MG63 (cell line): Measurements from ENCODE around the gene NRM. TPM values are rescaled to one million over a fixed set of nuclear protein-coding genes. Genes with fewer than 3 reads are reported as not detected.
"Not testable (repeated sequence)": the region's sequence is repeated elsewhere in the genome, so short reads cannot be mapped to it uniquely, and the experiment has no call there.

Experiments
- DNase-seq: peaks from one replicate; pipeline ENCODE4 v3.0.0-alpha.2; 2020
- H3K27me3 ChIP-seq: fragments of 250-450 bp; sonication (Bioruptor Pico); 2 replicates; pipeline ENCODE4 v1.5.1; 2020; ENCODE audit warnings: mild to moderate bottlenecking, moderate library complexity
- H3K36me3 ChIP-seq: fragments of 250-450 bp; sonication (Bioruptor Pico); 2 replicates; pipeline ENCODE4 v1.5.1; 2020; ENCODE audit warnings: mild to moderate bottlenecking, moderate library complexity
- H3K4me3 ChIP-seq: fragments of 250-450 bp; sonication (Bioruptor Pico); 2 replicates; pipeline ENCODE4 v1.5.1; 2020; ENCODE audit warnings: mild to moderate bottlenecking, moderate library complexity
- H3K9me3 ChIP-seq: fragments of 250-450 bp; sonication (Bioruptor Pico); 2 replicates; pipeline ENCODE4 v1.5.1; 2020; ENCODE audit warnings: mild to moderate bottlenecking, moderate library complexity
- total RNA-seq: library from RNA; depleted of rRNA; stranded (reverse); fragments of >200 nt; shearing (Covaris generic); gene quantifications from 2 replicates; pipeline ENCODE4 v1.2.3, GENCODE V29; 2014; ENCODE audit warnings: low replicate concordance

Gene NRM
- total RNA-seq, 1 experiment from 2014 or later: 3.4 TPM

- DNase-seq: peak; percentile 48
- H3K4me3 ChIP-seq: peak overlapping the region; percentile 97
- no peaks in the 10 kb centered on the region for H3K27me3 ChIP-seq
- H3K9me3 ChIP-seq: no peaks in the 10 kb centered on the region
- H3K36me3 ChIP-seq: peaks cover 55% of the 10 kb centered on the region
These were observed 31.7 kb upstream of the NRM start for GRCh38 chr6:30722280-30723112.

- H3K9me3 ChIP-seq, H3K27me3 ChIP-seq, DNase-seq: not testable (repeated sequence)
- peaks cover 53% of the 10 kb centered on the region for H3K36me3 ChIP-seq
- peak overlapping the region; percentile 97 for H3K4me3 ChIP-seq
These were observed 31.2 kb upstream of the NRM start for GRCh38 chr6:30722025-30722279.

DNA sequence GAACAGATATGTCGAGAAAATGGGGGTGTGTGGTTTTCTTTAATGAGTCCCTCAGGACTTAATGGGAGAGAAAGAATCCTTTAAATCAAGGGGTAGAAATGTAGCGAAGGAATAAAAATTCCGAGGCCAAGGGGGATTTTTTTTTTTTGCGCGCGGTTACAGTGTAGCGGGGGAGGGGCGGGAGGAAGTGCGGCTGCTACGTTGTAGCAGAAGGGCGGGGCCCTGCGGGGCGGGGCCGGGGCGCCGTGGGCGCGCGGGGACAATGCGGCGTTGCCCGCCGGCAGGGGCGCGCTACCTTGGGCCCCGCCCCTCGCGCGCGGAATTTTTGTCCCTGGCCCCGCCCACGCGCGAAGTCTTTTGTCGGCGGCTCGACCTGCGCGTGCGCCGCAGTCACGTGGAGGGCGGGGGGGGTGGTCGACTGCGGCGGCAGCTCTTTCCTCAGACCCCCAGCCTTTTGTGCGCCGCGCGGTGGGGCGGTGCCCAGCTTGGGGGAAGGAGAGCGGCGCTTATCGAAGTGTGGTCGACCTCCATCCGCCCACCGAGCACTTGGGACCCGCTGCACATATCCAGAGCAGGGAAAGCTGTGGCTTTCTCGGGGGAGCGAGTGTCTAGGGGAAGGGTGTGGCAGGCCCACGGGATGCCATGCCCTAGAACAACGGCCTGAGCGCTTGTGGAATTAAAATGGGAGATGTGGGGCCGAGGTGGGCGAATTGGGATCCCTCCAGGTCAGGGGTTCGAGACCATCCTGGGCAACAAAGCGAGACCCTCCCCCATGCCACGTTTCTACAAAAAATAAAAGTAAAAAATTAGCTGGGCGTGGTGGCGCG, 30.6 kb upstream of the NRM start:
- Histone ChIP-seq H3K9me3 (no peaks in the 10 kb centered on the region), H3K36me3 (peaks cover 53% of the 10 kb centered on the region), H3K4me3 (peak overlapping the region; percentile 97), H3K27me3 (no peaks in the 10 kb centered on the region)
- peak; percentile 83 for DNase-seq

- H3K9me3 ChIP-seq: no peaks in the 10 kb centered on the region
- H3K4me3 ChIP-seq: peak overlapping the region; percentile 97
- H3K36me3 ChIP-seq: peaks cover 51% of the 10 kb centered on the region
- no peaks in the 10 kb centered on the region for H3K27me3 ChIP-seq
- DNase-seq: peak; percentile 61
These were observed 30.0 kb upstream of the NRM start for GRCh38 chr6:30720738-30721197.

DNA sequence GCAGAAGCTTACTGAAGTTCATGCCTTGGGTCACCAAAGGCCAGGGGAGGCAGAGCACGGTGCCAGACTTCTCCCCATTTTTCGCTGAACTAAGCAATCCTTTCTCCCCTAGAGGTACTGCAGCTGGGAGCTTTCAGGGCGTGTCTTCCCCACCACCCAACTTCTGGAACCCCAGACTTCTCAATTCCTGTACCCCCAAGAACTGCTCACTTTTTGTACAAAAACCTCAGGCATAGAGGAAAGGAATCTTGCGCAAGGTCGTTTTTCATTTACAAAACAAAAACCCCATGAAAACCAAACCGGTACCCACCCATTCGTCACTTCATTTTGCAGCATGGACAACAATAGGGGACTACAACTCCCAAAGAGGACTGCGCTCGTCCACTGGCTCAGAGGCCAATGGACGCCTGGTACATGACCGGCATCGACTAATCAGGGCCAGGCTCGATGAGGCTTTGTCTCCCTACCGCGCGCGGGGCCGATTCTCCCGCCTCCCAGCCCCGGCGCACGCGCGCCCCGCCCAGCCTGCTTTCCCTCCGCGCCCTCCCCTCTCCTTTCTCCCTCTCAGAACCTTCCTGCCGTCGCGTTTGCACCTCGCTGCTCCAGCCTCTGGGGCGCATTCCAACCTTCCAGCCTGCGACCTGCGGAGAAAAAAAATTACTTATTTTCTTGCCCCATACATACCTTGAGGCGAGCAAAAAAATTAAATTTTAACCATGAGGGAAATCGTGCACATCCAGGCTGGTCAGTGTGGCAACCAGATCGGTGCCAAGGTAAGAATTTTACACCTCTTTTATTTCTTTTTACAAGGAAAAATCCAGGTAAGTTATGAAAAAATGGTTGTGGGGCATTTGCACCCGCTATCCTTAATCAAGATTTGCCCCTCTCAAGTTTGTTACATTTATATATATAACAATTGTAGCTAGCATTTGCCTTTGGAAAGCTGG, 29.3 kb upstream of the NRM start, which contains the start of gene TUBB:
TUBB (plus strand) TSS at position 562 of the 947 bp plus-strand sequence; CDS start at position 717, 155 bp downstream.
- DNase-seq: peak; percentile 95
- H3K27me3 ChIP-seq: no peaks in the 10 kb centered on the region
- H3K4me3 ChIP-seq: peak within 1 kb of the TSS; percentile 97
- no peaks in the 10 kb centered on the region for H3K9me3 ChIP-seq
- H3K36me3 ChIP-seq: peaks cover 44% of the 10 kb centered on the region

GRCh38 chr6:30719356-30719755, 28.6 kb upstream of the NRM start:
- no peak for DNase-seq
- Histone ChIP-seq H3K36me3 (peaks cover 39% of the 10 kb centered on the region), H3K27me3 (no peaks in the 10 kb centered on the region), H3K9me3 (no peaks in the 10 kb centered on the region), H3K4me3 (peak overlapping the region; percentile 97)

DNA sequence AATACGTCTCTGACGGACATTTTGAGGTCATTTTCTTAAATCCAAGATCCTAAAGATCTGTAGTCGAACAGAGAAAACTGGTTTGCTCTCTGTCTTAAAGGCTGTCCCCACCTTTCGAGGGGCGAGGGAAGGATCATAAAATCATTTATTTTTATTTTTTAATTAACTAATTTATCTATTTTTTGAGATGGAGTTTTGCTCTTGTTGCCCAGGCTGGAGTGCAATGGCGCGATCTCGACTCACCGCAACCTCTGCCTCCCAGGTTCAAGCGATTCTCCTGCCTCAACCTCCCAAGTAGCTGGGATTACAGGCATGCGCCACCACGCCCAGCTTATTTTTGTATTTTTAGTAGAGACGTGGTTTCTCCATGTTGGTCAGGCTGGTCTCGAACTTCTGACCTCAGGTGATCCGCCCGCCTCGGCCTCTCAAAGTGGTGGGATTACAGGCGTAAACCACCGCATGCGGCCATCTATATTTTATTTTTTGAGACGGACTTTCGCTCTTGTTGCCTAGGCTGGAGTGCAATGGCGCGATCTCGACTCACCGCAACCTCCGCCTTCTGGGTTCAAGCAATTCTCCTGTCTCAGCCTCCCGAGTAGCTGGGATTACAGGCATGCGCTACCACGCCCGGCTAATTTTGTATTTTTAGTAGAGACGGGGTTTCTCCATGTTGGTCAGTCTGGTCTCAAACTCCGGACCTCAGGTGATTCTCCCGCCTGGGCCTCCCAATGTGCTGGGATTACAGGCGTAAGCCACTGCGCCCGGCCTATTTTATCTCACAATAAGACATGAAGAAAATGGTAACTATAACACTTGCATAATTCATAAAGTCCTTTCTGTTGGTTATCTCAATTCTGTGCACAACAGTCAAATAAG, 27.3 kb upstream of the NRM start:
- Histone ChIP-seq H3K4me3 (peak overlapping the region; percentile 44), H3K36me3 (peaks cover 26% of the 10 kb centered on the region)
- not testable (repeated sequence) for DNase-seq, H3K27me3 ChIP-seq, H3K9me3 ChIP-seq

- H3K9me3 ChIP-seq: no peaks in the 10 kb centered on the region
- H3K27me3 ChIP-seq: no peaks in the 10 kb centered on the region
- H3K4me3 ChIP-seq: peak within 1 kb of the TSS; percentile 58
- peaks cover 18% of the 10 kb centered on the region for H3K36me3 ChIP-seq
- DNase-seq: peak; percentile 99
These were observed 26.5 kb upstream of the NRM start, which contains the start of gene MDC1 for GRCh38 chr6:30717129-30717844. MDC1 (minus strand) TSS chr6:30717281; CDS start chr6:30715175, 2,106 bp downstream.

DNA sequence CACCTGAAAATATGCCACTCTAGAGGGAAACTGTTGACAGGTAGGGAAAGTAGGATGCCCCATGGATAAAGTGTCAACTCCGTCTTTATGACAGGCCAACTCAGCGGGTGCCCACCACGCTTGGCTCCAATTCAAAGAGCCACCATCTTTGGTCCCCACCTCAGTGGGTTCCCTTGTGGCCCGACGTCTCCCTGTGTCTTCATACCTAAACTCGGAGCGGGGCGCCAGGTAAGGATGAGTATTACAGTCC, 26.0 kb upstream of the NRM start:
- Histone ChIP-seq H3K27me3 (no peaks in the 10 kb centered on the region), H3K9me3 (no peaks in the 10 kb centered on the region), H3K36me3 (peaks cover 14% of the 10 kb centered on the region), H3K4me3 (peak overlapping the region; percentile 58)
- no peak for DNase-seq

GRCh38 chr6:30714263-30714662, 23.5 kb upstream of the NRM start:
- H3K27me3 ChIP-seq: no peaks in the 10 kb centered on the region
- DNase-seq: no peak
- no peak overlapping the region for H3K4me3 ChIP-seq
- H3K36me3 ChIP-seq: peaks cover 5% of the 10 kb centered on the region
- no peaks in the 10 kb centered on the region for H3K9me3 ChIP-seq

- H3K4me3 ChIP-seq: no peak overlapping the region
- peaks cover 5% of the 10 kb centered on the region for H3K36me3 ChIP-seq
These were observed 21.7 kb upstream of the NRM start for GRCh38 chr6:30712441-30712945.

GRCh38 chr6:30711758-30712380, 21.1 kb upstream of the NRM start:
- no peaks in the 10 kb centered on the region for H3K27me3 ChIP-seq
- H3K36me3 ChIP-seq: peaks cover 6% of the 10 kb centered on the region
- H3K4me3 ChIP-seq: no peak overlapping the region
- no peak for DNase-seq
- no peaks in the 10 kb centered on the region for H3K9me3 ChIP-seq

More at GRCh38 chr6:30712441-30712945, 21.7 kb upstream of the NRM start:
- H3K9me3 ChIP-seq: no peaks in the 10 kb centered on the region
- H3K27me3 ChIP-seq: no peaks in the 10 kb centered on the region
- DNase-seq: no peak

GRCh38 chr6:30709101-30709868, 18.5 kb upstream of the NRM start:
- Histone ChIP-seq H3K36me3 (peaks cover 6% of the 10 kb centered on the region), H3K9me3 (no peaks in the 10 kb centered on the region), H3K4me3 (no peak overlapping the region), H3K27me3 (no peaks in the 10 kb centered on the region)
- DNase-seq: no peak

GRCh38 chr6:30707281-30707850, 16.6 kb upstream of the NRM start:
- Histone ChIP-seq H3K4me3 (no peak overlapping the region), H3K36me3 (peaks cover 6% of the 10 kb centered on the region), H3K27me3 (no peaks in the 10 kb centered on the region), H3K9me3 (no peaks in the 10 kb centered on the region)
- no peak for DNase-seq
